Fibroblast of peridontal ligament (primary cell): ENCODE results near the gene MACO1.
A peak's percentile ranks its signal among the peaks of the same experiment; 100 is the strongest.

Source experiments
- DNase-seq: peaks from one replicate; pipeline ENCODE4 v3.0.0-alpha.2; 2010; ENCODE audit errors: extremely low read depth

MACO1 gene

DNA sequence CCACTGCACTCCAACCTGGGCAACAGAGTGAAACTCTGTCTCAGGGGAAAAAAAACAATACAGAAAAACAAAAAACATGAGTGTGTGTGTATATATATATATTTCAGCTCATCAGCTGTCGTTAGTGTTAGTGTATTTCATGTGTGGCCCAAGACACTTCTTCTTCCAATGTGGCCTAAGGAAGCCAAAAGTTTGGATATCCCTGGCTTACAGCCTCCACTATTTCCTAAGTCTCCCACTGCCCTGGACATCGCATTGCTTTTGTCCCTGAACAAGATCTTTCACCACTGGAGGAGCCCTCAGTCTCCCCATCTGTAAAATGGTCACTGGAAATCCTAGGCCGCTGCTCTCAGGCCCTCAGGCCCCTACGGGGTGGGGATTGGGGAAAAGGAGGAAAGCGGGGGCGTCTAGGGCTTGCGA, 112.3 kb downstream of the MACO1 start:
- DNase-seq, result no peak

DNA sequence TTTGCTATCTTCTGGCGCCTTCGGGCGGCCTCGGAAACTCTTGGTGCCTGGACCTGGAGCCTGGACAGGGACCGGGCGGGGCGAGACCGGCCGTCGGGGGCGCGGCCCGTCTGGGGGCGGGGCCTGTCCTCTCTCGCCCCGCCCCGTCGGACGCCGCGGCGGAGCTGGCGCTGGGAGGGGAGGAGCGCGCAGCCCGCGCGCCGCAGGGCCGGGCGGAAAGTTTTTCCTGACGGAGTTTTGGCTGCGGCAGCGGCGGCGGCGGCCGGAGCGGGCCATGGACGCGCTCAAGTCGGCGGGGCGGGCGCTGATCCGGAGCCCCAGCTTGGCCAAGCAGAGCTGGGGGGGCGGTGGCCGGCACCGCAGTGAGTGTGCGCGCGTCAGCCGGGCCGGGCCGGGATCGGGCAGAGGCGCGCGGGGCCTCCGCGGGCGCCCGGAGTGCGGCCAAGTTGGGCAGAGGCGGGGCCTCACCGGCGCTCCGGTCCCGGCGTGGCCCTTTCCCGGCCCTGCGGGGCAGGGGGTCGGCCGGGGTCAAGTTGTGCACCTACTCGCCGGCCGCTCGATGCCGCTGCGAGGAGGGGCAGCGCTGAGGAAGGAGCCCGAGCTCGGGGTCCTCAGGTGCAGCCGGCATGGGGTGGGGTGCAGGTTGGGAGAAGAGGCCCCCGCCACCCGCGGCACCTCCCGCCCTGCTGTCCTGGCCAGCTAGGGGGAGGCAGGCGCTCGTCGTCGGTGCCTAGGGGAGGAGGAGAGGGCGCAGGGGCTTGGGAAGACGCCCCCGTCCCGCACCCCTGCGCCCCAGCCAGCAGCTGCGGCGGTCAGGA, 112.9 kb downstream of the MACO1 start, which contains the start of gene LDLRAP1:
LDLRAP1 (plus strand) TSS at position 182 of the 818 bp plus-strand sequence; CDS start at position 275, 93 bp downstream.
- DNase-seq, result peak; percentile 62

DNA sequence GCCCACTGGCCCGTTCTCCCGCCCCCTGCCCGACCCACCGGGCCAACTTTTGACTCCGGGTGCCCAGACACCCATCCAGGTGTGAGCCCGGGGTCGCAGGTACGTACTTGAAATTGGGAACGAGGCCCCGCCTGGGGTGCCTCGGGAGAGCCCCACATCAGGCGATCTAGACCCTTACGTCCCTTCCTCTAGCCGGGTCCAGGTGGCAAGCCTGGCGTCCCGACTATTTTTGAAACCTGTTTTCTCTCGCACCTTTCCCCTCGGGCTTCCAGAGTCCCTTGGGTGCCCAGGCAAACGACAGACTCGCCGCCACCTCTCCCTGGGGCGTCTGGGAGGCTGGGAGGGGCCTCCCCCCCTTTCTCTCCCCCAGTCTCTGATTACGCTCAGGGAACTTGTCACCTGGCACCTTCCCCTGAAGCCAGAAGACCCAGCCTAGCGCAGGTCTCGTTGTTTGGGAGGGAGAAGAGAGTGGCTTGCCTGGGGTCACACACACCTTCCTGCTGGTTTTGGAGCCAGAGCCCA, 113.6 kb downstream of the MACO1 start:
- DNase-seq, result no peak

DNA sequence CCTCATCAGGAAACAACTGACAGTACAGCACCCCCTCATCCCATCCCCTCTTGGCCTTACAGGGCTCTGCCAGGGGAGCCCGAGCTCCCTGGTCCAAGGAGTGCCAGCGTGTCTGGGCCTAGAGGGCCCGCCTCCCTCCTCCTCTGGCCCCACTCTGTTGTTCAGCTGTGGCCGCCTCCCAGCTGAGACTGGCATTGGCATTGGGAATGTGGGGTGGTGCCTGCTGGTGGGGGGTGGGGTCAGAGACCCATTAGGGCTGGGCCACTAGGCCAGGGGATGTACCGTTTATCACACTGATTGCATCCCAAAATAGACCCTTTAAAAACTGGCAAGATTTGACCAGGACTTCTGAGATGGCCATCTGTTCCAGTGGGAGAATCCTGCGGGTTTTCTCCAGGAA, 114.1 kb downstream of the MACO1 start:
- DNase-seq, result peak; percentile 25

DNA sequence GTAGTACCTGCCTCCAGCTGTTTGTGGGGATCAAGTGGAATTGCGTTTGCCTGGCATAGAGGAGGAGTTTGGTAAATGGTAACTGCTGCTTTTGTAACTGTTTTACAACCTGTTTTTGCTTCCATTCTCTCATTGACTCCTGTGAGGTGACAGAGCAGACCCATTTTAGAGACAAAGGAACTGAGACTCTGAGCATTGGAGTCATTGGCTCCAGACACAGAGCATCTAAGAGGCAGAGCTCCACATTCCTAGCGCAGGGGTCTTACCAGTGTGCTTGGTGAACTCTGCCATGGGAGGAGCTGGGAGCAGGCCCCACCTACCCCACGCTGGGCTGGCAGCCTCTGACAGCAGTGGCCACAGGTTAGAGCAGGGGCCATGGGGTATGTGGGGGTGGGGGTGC, 115.1 kb downstream of the MACO1 start:
- no peak for DNase-seq

DNA sequence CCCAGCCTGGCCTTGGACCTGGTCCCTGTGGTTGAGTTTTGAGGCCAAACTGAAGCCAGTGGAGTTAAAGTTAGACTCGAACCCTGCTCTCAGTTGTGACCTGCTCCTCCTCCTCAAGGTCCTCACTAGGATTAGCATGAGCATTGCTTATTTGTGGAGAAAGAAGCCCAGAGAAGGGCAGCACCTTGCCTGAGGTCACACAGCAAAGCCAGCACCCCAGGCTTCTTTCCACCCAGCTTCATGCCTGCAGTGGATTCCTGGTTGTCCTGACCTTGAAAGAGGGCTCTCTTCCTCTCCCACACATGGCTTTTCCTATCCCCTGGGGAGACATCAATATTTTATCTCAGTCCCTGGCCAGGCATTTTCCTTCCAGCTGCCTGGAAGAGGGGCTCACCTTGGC, 115.5 kb downstream of the MACO1 start:
- DNase-seq, result no peak

DNA sequence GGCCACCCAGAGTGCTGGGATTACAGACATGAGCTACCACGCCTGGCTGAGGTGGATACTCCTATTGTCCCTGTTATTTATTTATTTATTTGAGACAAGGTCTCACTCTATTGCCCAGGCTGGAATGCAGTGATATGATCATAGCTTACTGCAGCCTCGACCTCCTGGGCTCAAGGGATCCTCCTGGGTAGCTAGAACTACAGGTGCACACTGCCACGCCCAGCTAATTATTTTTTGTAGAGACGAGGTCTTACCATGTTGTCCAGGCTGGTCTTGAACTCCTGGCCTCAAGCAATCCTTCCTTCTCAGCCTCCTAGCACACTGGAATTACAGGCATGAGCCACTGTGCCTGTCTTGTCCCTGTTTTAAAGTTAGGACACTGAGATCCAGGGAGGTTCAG, 117.9 kb downstream of the MACO1 start:
- no peak for DNase-seq

DNA sequence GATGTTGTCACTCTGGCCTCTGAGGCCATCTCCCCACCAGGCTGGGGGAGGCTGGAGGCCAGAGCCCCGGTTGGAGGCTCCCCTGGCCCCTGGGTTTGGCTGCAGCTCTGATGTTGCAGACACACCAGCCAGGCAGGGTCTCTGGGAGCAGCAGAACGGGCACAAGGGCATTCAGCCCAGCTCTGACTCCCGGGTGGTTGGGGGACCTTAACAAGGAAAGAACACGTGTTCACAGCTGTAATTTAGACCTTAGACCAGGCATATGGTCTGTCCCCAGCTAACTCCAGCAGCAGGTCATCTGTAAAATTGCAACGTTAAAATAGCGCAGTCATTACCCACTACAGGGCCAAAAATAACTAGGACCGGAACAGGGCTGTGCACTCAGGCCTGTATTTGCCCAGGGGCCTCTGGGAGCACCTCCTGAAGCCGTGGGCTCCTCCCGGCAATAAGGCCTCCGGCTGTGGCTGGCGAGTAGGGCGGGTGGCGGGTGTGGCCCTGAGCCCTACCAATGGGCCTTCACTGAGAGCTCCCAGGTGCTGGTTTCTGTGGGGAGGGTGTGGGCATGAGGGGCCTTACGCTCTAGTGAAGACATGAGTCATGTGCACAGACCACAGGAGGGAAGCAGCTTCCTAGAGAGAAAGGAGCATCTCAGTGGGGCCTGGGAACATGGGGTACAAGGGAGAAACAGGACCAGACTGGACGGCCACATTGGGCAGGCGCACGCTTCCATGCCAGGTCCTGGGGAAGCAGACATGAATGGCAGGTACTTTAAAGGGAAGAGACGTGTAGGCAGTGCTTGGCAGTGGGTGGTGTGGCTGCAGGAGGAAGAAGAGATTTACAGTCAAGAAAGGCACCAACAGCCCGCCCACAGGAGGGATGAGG, 118.8 kb downstream of the MACO1 start:
- DNase-seq, result no peak
